HG02571 (cell line): ENCODE measurements around the gene NUDT17.

Source experiments
- ATAC-seq: cut with Tn5 transposase; IDR thresholded peaks from one replicate; pipeline ENCODE4 v1.9.1; 2021; ENCODE audit warnings: mild to moderate bottlenecking, moderate library complexity; ENCODE audit not compliant: unreplicated experiment

NUDT17 gene

GRCh38 chr1:145887631-145888030 lies 42.2 kb downstream of the NUDT17 start:
- ATAC-seq = no peak

GRCh38 chr1:145889722-145890121 lies 44.3 kb downstream of the NUDT17 start:
- ATAC-seq = no peak

- ATAC-seq = no peak
Observed at GRCh38 chr1:145891143-145891542, 45.7 kb downstream of the NUDT17 start.

- no peak for ATAC-seq
Observed at GRCh38 chr1:145891587-145892485, 46.4 kb downstream of the NUDT17 start.

GRCh38 chr1:145892486-145893087 lies 47.2 kb downstream of the NUDT17 start:
- ATAC-seq = no peak

- no peak for ATAC-seq
Observed at GRCh38 chr1:145893306-145894055, 48.1 kb downstream of the NUDT17 start.

- no peak for ATAC-seq
Observed at GRCh38 chr1:145895471-145895870, 50.0 kb downstream of the NUDT17 start.

- no peak for ATAC-seq
Observed at GRCh38 chr1:145897969-145898368, 52.5 kb downstream of the NUDT17 start.
